Measurements from ENCODE around the gene RNF152.

Gene RNF152

DNA sequence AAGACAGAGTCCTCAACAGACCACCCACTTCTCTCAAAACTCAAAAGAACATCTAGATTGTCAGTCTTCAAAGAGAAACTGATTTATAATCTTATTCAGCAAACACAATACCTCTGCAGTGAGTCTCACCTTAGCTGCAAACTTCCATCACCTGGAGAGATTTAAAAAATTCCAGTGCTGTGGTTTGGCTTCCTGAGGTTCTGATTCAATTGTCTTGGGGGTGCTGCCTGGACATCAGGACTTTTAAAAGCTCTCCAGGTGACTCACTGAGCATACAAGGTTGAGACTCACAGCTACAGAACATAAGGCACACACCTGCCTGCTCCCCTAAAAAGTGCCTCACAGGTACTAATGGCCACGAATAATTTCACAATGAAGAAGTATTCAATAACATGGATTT is 40.3 kb downstream of the RNF152 start:
- DNase-seq: no peak

GRCh38 chr18:61851940-61852451 is 40.8 kb downstream of the RNF152 start:
- no peak for DNase-seq

- DNase-seq: no peak
Observed at GRCh38 chr18:61851279-61851678, 41.5 kb downstream of the RNF152 start.

GRCh38 chr18:61850756-61851155 is 42.1 kb downstream of the RNF152 start:
- no peak for DNase-seq

GRCh38 chr18:61847164-61847791 is 45.5 kb downstream of the RNF152 start:
- DNase-seq: no peak

- no peak for DNase-seq
Observed at GRCh38 chr18:61845197-61845596, 47.6 kb downstream of the RNF152 start.

GRCh38 chr18:61844726-61845125 is 48.1 kb downstream of the RNF152 start:
- no peak for DNase-seq

GRCh38 chr18:61842146-61842545 is 50.7 kb downstream of the RNF152 start:
- no peak for DNase-seq

DNA sequence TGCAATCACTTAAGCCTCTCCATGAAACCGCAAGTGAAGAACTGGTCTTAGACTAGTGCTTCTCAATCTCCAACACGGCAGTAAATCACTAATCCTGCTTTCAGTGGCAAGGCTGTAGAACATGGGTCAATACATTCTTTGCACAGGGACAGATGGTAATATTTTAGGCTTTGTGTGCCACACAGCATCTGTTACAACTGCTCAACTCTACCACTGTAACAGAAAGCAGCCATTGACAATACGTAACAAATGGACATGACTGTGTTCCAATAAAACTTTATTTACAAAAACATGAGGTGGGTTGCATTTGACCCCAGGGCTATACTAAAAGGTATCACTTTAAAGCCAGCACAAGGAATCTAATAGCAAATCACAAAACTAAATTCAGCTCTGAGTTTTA is 51.1 kb downstream of the RNF152 start:
- no peak for DNase-seq

GRCh38 chr18:61840324-61840723 is 52.5 kb downstream of the RNF152 start:
- no peak for DNase-seq

- DNase-seq: no peak
Observed at GRCh38 chr18:61838521-61838920, 54.3 kb downstream of the RNF152 start.

GRCh38 chr18:61833978-61834377 is 58.8 kb downstream of the RNF152 start:
- DNase-seq: no peak

- DNase-seq: no peak
Observed at GRCh38 chr18:61833387-61833786, 59.4 kb downstream of the RNF152 start.

GRCh38 chr18:61832858-61833257 is 59.9 kb downstream of the RNF152 start:
- no peak for DNase-seq

DNA sequence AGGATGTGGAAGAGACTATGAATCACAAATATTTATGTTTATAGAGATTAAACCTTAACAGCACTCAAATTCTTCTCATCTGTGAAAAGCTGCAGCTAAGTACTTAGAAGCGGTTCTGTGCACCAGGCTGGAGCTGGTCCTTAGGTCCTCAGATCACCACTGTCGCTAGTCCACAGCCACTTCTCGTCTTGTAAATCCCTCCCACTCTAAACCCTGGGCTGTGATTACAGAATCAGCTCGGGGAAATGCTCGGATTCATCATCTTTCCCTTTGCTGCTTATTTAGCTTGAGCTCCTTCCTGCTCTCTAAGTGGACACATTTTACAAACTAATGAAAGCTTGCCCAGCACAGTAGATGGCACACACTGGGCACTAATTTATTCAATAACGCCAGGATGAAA is 61.7 kb downstream of the RNF152 start:
- DNase-seq: no peak

DNA sequence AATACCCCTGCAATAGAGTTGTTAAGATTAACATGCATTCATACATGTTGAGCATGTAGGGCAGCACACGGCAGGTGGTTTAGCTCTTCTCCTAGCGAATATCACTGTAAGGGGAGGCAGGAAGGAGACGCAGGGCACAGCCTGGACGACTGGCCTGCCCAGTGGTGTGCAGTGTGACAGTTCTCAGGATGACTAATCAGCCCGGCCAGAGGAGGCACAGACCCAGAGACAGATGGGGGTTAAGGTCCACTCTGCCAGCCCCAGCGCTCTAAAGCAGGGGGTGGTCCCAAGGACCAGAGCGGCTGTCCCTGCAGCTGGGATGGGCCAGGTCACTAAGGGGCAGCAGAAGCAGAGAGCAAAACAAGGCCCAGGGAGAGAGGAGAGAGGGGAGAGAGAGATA is 63.7 kb downstream of the RNF152 start:
- DNase-seq: no peak

GRCh38 chr18:61827591-61827990 is 65.2 kb downstream of the RNF152 start:
- no peak for DNase-seq

- DNase-seq: no peak
Observed at GRCh38 chr18:61825386-61825785, 67.4 kb downstream of the RNF152 start.

GRCh38 chr18:61824733-61825363 is 68.0 kb downstream of the RNF152 start:
- DNase-seq: no peak

- DNase-seq: no peak
Observed at GRCh38 chr18:61823595-61823994, 69.2 kb downstream of the RNF152 start.

DNA sequence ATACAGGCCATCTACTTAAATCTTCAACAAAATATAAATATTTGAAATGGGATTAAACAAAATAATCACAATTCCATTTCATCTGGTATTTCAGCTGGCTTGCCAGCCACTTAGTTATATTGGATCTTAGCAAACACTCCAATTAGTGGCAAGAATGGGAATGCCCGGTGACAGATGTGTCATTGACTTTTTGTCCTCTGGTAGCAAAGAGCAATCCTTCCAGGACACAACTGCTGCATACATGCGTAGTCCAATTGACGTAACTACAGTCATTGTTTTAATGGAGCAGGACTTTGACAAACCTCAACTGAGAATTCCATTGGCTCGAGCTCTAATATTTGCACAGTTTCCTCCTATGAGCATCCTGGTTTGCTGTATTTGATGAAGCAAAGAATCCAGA is 69.9 kb downstream of the RNF152 start:
- no peak for DNase-seq

- DNase-seq: no peak
Observed at GRCh38 chr18:61821748-61822147, 71.1 kb downstream of the RNF152 start.

- DNase-seq: no peak
Observed at GRCh38 chr18:61820882-61821281, 71.9 kb downstream of the RNF152 start.

DNA sequence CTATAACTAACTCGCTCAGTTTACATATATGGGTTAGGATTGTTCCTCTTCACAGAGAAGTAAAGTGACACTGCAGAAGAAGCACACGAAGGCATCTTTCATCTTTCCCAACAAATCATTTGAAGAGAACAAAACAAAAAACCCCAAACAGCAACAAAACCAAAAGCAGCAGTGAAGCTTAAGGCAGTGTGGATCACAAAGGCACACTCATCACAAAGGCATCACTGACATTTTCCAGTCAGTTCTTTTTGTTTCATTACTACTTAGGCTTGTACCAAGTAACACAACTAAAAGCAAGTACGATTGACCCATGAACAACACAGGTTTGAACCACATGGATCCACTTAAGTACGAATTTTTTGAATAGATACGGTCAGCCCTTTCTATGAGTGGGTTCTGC is 75.7 kb downstream of the RNF152 start:
- DNase-seq: no peak

All from NCI-H1105 (cell line).